ENCODE results near the gene GGA3.

- no peak for TF ChIP-seq POLR2AphosphoS5 (IDR thresholded peaks at IDR 0.05; ENCODE audit: low read depth, low read length)
- TF ChIP-seq POLR2A (IDR thresholded peaks at IDR 0.05; ENCODE audit: low read depth, low read length), result no peak
- no peak for TF ChIP-seq SPI1 (IDR thresholded peaks at IDR 0.05; ENCODE audit: low read depth, low read length)
- TF ChIP-seq TAF1 (IDR thresholded peaks at IDR 0.05; ENCODE audit: low read depth, low read length), result no peak
- TF ChIP-seq POU2F2 (IDR thresholded peaks at IDR 0.05; ENCODE audit: low read depth, low read length), result no peak
These were observed 1.6 kb upstream of the GGA3 start for GRCh38 chr17:75263055-75263454.

Measured in GM12891 (cell line).